Upper lobe of left lung (tissue), 4 donors: Measurements from ENCODE around the gene LCOR.

Experiments used
- POLR2A ChIP-seq, 4 donors: fragments of 450-650 bp; IDR thresholded peaks; one replicate each; pipeline ENCODE4 v1.5.1; 2016 to 2017; ENCODE audit warnings: antibody characterized with exemption in 4 of 4, mild to moderate bottlenecking in 2 of 4
- POLR2AphosphoS5 ChIP-seq, 2 donors: sonication (generic); formaldehyde crosslinking; IDR thresholded peaks; one replicate each; pipeline ENCODE4 v1.5.1; 2017; ENCODE audit warnings: antibody characterized with exemption in 2 of 2
- TF ChIP-seq, protein P1 (sequence below), 6 experiments: fragments of 450-650 bp in 4 of 6; fragments of 200-600 bp in 2 of 6; sonication (generic) in 2 of 6; IDR thresholded peaks; one replicate each; pipeline ENCODE4 v1.5.1; 2016 to 2019; ENCODE audit warnings: antibody characterized with exemption in 6 of 6

DNA sequence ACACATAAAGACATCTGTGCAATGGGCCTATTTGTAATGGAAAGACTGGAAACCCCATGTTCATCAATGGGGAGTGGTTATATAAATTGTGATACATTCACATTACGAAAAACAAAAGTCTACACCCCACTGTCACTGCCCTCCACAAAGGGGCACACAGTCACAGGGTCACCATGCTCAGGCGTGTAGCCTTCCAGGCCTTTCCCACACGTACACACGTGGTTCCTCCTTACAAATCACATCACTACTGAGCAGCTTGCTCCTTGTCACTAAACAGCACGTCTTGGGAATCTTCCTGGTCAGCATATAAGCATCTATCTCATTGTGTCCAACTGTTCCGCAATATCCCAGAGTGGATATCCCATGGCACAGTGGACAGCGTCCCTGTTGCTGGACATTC is 190.5 kb downstream of the LCOR start:
- TF ChIP-seq, protein P1, sequence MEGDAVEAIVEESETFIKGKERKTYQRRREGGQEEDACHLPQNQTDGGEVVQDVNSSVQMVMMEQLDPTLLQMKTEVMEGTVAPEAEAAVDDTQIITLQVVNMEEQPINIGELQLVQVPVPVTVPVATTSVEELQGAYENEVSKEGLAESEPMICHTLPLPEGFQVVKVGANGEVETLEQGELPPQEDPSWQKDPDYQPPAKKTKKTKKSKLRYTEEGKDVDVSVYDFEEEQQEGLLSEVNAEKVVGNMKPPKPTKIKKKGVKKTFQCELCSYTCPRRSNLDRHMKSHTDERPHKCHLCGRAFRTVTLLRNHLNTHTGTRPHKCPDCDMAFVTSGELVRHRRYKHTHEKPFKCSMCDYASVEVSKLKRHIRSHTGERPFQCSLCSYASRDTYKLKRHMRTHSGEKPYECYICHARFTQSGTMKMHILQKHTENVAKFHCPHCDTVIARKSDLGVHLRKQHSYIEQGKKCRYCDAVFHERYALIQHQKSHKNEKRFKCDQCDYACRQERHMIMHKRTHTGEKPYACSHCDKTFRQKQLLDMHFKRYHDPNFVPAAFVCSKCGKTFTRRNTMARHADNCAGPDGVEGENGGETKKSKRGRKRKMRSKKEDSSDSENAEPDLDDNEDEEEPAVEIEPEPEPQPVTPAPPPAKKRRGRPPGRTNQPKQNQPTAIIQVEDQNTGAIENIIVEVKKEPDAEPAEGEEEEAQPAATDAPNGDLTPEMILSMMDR (IDR thresholded peaks at IDR 0.05): no peak
- no peak for TF ChIP-seq POLR2A (IDR thresholded peaks at IDR 0.05)
- no peak for TF ChIP-seq POLR2AphosphoS5 (IDR thresholded peaks at IDR 0.05)
